HL-60 (cell line): ENCODE measurements around the gene MAX.

ENCODE experiments used
- DNase-seq, 2 experiments: peaks; one replicate each; pipeline ENCODE4 v3.0.0-alpha.2; 2010 to 2020; ENCODE audit warnings: low read depth in 1 of 2, low spot score in 1 of 2
- H3K27ac ChIP-seq: fragments of 250-450 bp; sonication (Bioruptor Pico); replicated peaks from 2 replicates; pipeline ENCODE4 v1.5.1; 2020; ENCODE audit warnings: mild to moderate bottlenecking, moderate library complexity
- H3K27me3 ChIP-seq: fragments of 250-450 bp; sonication (Bioruptor Pico); 2 replicates; pipeline ENCODE4 v1.5.1; 2021; ENCODE audit warnings: mild to moderate bottlenecking, moderate library complexity; ENCODE audit not compliant: insufficient read depth, poor library complexity, severe bottlenecking
- H3K4me3 ChIP-seq: replicated peaks from 2 replicates; pipeline ENCODE4 v1.5.1; 2011; ENCODE audit warnings: mild to moderate bottlenecking, control low read depth, low read length; ENCODE audit not compliant: insufficient read depth
- CTCF ChIP-seq: IDR thresholded peaks from one replicate; pipeline ENCODE4 v1.5.1; 2011; ENCODE audit warnings: low read length, control low read depth, inconsistent platforms; ENCODE audit not compliant: insufficient read depth
- GABPA ChIP-seq: IDR thresholded peaks from 2 replicates; pipeline ENCODE4 v1.6.1; 2012; ENCODE audit warnings: low read depth
- POLR2AphosphoS5 ChIP-seq: IDR thresholded peaks from 2 replicates; pipeline ENCODE4 v1.6.1; 2012; ENCODE audit warnings: low read depth
- REST ChIP-seq: IDR thresholded peaks from 2 replicates; pipeline ENCODE4 v1.6.1; 2012; ENCODE audit warnings: low read depth; ENCODE audit not compliant: insufficient replicate concordance
- SPI1 ChIP-seq: IDR thresholded peaks from 2 replicates; pipeline ENCODE4 v1.6.1; 2012; ENCODE audit warnings: low read depth, mild to moderate bottlenecking, borderline replicate concordance

The MAX gene

GRCh38 chr14:65141523-65141922 is 39.2 kb upstream of the MAX start:
- Histone ChIP-seq H3K27ac (no peak overlapping the region), H3K4me3 (no peak overlapping the region), H3K27me3 (no peaks in the 10 kb centered on the region)
- no peak for DNase-seq
- TF ChIP-seq REST (no peak), GABPA (no peak), CTCF (no peak), POLR2AphosphoS5 (no peak), SPI1 (no peak)

- Histone ChIP-seq H3K4me3 (no peak overlapping the region), H3K27ac (no peak overlapping the region)
- no peak for DNase-seq
These were observed 35.5 kb upstream of the MAX start for GRCh38 chr14:65137648-65138307.

More at GRCh38 chr14:65137648-65138307, 35.5 kb upstream of the MAX start:
- H3K27me3 ChIP-seq, result no peaks in the 10 kb centered on the region
- no peak for TF ChIP-seq REST
- TF ChIP-seq GABPA, result no peak
- TF ChIP-seq POLR2AphosphoS5, result no peak
- no peak for TF ChIP-seq SPI1
- TF ChIP-seq CTCF, result no peak
